GM20000 (cell line): ENCODE measurements around the gene RAVER1.

Experiments
- DNase-seq: peaks from one replicate; pipeline ENCODE4 v3.0.0; 2012; ENCODE audit warnings: low spot score
- TF ChIP-seq, protein P1 (sequence below): IDR thresholded peaks from 2 replicates; pipeline ENCODE4 v1.5.1; 2012; ENCODE audit warnings: mild to moderate bottlenecking, control low read depth; ENCODE audit errors: extremely low read depth, missing control alignments

The RAVER1 gene

DNA sequence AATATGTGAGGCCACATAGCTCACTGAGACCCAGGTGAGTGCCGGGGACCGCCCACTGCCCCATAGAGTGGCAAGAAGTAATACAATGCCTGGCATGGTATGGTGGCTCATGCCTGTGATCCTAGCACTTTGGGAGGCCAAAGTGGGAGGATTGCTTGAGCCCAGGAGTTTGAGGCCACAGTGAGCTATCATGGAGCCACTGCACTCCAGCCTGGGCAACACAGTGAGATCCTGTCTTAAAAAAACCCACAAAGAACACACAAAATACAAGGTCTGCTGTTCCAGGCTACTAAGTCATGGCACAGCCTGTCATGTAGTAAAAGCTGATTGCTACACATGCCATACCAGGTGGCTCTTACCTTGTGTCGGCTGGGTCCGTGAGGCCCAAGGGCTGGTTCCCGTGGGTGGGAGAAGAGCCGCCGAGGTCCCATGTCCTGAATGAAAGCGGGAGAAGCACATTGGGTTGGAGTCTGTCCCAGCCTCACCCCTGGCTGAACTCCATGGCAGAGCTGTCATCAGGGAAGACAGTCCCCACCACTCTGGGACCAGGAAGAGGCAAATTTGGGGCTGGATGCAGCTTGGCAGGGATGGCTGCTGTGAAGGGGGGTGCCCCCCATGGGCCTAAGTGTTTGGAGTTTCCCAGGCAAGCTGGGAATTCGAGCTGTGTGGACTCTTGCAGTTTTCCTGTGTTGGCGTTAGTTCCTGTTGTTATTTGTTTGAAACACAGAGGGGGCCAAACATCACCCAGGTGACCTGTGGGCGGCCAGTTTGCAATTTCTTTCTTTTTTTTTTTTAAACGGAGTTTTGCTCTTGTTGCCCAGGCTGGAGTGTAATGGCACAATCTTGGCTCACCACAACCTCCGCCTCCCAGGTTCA is 14.3 kb downstream of the RAVER1 start:
- TF ChIP-seq, protein P1, sequence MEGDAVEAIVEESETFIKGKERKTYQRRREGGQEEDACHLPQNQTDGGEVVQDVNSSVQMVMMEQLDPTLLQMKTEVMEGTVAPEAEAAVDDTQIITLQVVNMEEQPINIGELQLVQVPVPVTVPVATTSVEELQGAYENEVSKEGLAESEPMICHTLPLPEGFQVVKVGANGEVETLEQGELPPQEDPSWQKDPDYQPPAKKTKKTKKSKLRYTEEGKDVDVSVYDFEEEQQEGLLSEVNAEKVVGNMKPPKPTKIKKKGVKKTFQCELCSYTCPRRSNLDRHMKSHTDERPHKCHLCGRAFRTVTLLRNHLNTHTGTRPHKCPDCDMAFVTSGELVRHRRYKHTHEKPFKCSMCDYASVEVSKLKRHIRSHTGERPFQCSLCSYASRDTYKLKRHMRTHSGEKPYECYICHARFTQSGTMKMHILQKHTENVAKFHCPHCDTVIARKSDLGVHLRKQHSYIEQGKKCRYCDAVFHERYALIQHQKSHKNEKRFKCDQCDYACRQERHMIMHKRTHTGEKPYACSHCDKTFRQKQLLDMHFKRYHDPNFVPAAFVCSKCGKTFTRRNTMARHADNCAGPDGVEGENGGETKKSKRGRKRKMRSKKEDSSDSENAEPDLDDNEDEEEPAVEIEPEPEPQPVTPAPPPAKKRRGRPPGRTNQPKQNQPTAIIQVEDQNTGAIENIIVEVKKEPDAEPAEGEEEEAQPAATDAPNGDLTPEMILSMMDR = no peak
- no peak for DNase-seq

DNA sequence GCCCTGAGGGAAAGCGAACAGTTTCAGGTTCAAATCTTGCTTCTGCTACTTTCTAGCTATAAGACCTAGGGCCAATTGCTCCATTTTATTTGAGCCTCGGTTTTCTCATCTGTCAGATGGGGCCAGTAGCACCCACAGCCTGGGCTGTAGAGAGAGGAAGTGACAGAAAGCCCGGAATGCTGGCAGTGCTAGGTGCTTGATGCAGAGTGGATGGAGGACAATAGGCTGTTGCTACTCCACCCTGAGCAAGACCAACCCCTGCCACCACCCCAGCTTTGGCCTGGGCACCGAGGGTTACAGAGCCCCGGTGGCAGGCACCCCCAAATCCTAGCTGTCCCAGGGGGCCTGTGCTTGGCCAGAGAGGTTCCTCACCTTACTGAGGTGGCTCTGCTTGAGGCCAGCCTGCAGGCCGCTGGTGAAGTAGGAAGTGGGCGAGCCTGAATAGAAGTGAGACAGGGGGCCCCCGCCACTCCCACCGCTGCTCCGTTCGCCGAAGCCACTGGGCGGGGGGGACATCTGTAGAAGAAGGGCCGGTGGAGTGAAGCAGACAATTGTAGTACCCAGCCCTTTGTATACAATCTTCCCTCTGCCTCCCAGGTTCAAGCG is 15.4 kb downstream of the RAVER1 start:
- DNase-seq = no peak
- TF ChIP-seq, protein P1 = no peak

DNA sequence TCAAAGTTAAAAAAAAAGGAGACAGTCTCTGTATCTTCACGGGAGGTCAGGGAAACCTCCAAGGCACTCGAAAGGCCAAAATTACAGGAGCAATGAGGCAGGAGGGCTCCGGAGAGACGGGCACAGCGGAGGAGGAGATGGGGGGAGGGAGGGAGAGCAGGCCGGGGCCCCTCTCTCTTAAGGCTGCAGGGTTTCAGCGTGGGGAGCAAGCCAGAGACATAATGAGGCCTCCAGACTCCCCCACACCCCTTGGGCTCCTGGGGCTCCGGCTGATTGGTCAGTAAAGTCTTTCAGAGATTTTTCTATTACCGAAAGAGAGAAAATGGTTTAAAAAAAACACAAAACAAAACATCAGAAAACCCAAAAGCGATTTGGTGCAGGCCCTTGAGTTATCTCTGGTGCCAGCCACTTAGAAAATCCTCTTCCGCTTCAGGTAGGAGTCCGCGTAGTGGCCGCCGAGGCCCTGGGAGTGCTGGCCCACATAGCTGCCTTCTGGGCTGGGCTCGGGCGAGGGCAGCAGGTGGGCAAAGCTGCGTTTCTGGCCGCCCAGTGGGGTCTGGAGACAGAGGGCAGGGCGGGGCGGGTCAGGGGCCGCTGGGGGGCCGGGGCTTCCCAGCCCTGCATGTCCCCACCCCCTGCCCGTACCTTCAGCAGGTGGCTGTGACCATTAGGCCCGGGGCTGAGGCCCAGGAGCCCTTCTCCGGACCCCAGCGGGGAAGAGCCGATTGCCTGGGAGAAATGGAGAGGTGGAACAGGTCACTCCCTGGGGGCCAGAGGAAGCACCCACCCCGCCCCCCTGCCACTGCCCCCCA is 16.1 kb downstream of the RAVER1 start:
- TF ChIP-seq, protein P1 = no peak
- DNase-seq = no peak

DNA sequence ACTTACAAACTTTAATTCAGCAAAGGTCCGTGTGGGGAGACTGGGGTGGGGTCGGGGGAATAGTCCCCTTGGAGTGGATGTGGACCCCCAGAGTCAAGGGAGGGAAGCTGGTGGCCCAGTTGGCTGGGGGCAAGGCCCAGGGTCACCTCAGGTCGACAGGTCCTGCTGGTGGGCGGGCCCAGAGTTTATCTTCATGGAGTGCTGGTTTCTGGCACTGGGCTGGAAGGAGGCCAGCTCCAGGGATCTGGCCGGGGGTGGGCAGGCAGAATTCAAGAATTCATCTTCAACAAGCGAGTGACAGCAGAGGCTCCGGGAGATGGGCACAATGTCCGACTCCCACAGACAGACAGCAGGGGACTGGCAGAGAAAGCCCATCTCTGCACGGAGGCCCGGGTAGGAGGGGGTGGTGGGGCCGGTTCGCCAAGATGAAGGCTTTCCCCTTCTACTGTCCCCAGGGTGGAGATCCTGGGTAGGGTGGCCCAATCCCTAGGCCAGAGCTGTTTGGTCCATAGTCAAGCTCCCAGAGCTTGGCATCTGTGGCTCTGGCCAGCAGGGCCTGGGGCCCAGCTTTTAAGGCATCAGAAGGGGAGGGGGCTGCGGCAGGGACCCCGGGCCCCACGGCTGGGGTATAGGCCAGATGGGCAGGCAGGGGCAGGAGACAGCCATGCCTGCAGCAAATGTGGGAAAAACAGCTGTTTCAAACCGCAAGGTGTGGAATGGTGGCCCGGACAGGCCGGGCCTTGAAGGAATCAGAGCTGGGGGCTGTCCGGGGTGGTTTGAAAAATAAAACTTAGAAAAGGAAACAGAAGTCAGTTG is 16.9 kb downstream of the RAVER1 start:
- no peak for DNase-seq
- TF ChIP-seq, protein P1 = no peak

DNA sequence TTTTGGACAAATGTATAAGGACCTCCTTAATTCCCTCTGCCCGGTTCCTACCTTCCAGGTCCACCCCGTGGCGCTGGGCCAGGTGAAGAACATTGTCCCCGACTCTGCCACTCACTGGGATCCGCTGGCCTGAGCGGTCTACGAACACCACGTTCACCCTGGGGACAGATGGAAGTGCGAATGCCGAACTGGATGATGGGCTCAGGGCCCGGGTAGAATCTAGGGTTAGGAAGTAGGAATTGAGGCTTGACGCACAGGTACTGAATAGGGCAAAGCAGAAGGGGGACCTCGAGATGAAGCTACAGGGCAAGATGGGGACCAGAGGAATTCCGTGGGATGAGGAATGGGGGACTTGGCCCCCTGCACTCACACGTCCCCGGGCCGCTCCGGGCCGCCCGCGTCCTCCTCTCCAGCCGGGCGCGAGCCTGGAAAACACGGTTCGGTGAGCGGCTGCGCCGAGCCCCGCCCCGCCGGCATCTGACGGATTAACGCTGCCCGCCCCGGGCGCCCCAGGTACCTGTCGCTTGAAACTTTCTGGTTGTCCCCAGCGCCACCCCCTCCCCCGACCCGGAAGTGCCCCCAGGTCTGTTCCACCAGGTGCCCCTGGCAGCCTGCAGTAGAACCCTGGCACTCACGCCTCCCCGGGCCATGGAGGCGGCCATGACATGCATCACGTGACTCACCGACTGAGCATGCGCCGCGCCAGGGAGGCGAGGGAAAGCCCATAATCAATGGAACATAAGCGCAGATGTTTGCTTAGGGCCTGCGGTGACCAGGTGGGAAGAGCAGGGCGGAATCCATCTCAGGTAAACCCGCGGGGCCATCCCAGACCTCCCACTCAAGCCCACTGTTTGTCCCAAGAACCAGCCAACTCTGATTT is 17.8 kb downstream of the RAVER1 start, which contains the start of gene FDX2:
Gene FDX2 (minus strand): TSS at position 681 of the 880 bp plus-strand sequence. CDS start 19 bp downstream, at position 662.
- peak; percentile 97 for DNase-seq
- TF ChIP-seq, protein P1 = no peak

DNA sequence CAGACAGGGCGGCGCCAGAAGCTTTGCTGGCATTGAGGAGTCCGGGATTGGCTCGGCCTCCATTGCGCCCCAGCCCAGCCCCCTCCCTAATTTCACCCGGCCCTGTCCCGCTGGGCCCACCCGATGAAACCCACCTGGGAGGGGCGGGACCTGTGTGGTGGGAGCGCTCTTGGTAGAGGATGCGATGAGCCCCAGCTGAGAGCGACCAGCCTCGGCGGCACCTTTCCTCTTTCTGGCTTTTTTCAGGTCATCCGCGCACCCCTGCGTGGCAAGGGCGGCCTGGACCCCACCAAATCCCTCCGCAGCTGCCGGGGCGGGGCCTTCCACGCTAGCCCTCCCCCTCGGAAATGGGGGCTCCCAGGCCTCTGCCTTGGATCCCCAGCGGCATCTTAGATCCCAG is 23.9 kb downstream of the RAVER1 start, which contains the start of gene ZGLP1:
Gene ZGLP1 (minus strand): TSS at position 393 of the 400 bp plus-strand sequence.
- TF ChIP-seq, protein P1 = no peak
- no peak for DNase-seq
